ENCODE results near the gene DDA1.

- TF ChIP-seq CTCF (conservative IDR thresholded peaks at IDR 0.05 in 1 of 2, IDR thresholded peaks at IDR 0.05 in 1 of 2; ENCODE audit: extremely low read depth in 1 of 2, insufficient read depth in 1 of 2, low read depth in 1 of 2, low read length in 2 of 2) = no peak
- no peak for TF ChIP-seq EZH2 (IDR thresholded peaks at IDR 0.05; ENCODE audit: borderline replicate concordance, low read length)
Observed at GRCh38 chr19:17324357-17325114, 15.2 kb downstream of the DDA1 start.
